ENCODE measurements around the gene LDLRAD4.

The LDLRAD4 gene

DNA sequence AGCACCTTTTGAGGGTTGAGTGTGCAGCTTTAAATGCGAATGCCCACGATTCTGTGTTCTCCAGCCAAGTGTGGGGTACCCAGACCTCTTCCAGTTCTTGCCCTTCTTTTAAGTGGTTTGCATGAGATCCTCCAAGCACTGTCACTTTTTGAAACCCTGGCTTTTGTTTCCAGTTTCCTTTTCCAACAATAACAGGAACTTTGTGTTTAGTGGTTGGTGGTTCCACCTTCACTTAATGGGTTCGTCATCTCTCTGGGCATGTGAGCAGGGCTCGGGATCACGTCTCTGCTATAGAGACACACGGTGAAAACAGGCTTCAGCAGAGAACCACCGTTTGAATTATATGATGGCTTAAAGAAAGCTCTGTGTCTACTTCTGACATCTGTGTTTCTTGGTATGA lies 197.6 kb downstream of the LDLRAD4 start:
- no peak for DNase-seq

DNA sequence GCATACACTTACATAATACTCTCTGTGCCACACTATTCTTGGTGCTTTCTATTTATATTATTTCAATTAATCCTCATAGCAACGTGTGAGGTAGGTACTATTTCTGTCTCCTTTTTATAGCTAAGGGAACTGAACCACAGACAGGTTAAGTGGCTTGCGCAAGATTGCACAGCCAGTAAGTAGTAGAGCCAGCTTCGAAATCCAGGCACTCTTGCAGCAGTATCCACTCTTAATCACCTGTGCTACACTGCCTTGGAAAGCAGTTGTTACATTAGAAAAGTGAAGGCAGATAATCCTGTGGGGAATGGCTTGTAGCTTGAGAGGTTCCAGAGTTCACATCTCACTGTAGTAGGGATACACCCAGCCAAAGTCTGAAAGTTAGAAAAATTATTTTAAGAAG lies 198.3 kb downstream of the LDLRAD4 start:
- no peak for DNase-seq

DNA sequence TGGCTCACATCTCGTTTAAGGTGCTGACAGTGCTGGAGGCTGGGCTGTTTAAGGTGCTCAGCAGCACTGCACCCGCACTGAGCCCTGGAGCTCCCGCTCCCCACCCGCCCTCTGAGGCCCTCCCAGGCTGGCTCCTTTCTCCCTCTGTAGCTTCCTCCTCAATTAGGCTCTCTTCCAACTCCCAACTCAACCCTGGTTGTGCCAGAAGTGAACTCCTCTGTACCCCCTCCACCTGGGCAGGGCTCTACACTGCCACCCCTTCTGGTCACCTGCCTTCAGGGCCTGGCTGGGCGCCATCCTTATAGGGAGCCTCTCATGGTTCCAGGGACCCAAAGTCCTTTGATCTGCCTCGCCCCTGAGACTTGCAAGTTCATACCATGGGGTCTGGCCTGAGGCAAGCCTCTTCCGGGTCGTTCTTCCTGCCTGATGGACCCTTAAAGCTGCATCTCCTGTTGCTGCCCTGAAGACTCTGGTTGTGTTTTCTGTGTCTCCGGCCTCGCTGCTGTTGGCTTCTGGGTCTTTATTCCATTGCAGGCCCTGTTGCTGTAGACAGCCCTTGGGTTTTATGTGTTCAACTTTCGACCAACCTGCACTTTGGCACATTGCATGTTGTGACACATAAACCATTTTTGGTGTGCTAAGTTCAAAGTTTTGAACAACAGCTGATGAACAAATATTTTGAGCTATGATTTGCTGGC lies 199.6 kb downstream of the LDLRAD4 start:
- no peak for DNase-seq

DNA sequence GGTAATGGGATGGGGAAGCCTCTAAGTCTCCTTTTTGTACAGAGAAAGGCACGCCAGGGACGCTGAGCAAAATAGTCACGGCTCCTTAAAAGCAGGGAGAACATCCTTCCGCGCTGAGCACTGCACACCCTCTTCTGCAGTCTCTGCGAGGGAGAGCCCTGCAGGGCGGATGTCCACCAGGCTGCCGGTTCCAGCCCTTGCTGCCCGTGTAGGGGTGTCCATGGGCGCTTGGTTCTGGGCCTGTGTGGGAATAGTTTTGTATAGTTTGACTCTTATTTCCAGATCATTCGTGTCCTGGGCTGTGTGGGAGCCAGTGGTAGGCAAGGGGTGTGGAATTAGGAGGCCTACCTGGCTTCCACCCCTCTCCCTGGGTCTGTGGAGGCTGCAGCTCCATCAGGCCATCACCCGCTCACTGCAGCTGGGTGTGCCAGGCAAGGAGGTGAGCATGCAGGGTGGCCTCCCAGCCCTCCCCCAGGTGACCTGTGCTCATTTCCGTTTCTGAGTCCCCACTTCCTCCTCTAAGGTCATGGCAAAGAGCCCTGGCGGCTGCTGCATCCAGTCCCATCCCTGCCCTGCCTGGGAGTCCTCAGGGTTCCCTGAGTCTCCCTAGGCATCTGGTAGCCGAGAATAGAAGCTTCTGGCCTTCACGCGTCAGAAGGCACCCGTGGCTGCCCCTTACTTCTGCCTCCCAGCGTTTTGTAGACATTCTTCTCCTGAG lies 202.6 kb downstream of the LDLRAD4 start:
- DNase-seq = no peak

DNA sequence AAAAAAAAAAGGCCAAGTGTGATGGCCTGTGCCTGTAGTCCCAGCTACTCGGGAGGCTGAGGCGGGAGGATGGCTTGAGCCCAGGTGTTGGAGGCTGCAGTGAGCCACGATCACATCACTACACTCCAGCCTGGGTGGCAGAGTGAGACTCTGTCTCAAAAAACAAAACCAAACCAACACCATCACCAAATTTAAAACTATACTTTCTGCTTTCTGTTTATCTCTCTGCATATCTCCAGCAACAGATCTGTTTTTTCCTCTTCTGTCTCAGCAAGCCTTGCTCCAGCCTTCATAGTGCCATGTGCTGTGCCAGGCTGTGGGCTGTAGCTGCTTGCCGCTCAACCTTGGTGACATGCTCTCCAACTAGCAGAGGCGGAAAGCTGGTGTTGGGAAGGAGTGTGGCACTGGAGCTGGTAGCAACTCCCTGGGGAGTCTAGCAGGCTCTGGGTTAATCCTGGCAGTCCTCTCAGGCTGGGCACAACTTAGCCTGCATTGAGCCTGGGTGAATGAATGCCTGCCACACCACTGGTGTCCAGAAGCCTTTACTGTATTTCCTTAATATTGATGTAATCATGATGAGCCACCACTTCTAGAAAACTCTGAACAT lies 204.1 kb downstream of the LDLRAD4 start:
- no peak for DNase-seq

DNA sequence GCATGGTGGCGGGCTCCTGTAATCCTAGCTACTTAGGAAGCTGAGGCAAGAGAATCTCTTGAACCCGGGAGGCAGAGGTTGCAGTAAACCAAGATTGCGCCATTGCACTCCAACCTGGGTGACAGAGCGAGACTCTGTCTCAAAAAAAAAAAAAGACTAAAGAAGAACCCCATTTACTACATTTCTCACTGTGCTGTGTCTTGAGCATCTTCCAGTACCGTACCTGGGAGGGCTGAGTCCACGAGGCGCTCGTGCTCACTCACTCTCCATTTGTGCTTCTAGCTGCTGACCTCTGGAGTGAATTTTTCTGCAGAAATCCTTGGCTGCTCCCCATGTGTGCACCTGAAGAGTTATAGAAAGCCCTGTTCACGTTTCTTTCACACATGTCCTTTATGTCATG lies 204.8 kb downstream of the LDLRAD4 start:
- DNase-seq = no peak

DNA sequence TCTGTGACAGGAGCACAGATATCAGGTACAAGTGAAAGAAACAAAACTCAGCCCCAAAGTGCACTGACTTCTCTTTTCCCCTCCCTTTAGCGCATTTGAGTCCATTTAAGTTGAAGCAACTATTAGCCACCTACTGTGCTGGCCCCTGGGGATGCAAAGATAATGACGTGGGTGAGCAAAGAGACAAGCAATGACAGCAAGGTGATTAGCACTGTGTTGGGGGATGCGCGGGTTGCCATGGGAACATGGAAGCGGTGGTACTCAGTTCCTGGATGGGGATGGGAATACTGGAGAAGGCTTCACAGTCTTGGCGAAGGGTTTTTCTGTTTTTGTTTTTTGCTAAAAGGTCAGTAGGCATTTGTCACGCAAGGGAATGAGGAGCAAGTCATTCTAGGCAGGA lies 205.8 kb downstream of the LDLRAD4 start:
- no peak for DNase-seq

DNA sequence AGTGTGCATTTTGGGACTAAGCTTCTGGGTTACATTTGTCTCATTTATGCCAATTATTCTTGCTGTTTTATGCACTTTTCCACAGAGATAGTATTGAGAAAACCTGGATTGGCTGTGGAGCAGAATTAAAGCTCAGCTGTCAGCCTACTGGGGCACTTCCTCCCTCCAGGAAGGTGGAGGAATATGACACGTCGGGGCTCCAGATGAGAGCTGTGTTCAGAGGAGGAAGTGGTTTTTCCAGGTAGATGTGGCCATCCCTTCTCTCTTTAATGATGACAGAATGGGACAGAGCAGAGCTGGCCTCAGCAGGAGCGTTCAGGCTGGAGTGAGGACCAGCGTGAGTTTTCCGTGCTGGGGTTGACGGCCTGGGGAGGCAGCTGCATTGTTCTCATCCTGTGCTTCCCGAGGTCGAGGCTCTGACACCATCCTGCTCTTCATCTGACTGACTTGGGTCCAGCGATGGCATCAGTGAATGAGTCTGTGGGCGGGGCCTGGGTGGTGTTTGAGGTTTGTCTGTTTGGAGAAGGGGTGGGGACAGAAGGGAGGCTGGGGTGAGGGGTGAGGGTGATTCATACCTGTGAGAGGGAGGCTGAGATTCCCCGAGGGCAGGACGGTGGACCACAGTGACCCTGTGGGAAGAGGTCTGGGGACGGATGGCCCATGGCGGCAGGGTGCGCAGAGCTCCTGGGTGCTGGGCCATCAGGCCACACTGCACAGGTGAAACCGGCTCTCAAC lies 207.0 kb downstream of the LDLRAD4 start:
- DNase-seq = no peak

DNA sequence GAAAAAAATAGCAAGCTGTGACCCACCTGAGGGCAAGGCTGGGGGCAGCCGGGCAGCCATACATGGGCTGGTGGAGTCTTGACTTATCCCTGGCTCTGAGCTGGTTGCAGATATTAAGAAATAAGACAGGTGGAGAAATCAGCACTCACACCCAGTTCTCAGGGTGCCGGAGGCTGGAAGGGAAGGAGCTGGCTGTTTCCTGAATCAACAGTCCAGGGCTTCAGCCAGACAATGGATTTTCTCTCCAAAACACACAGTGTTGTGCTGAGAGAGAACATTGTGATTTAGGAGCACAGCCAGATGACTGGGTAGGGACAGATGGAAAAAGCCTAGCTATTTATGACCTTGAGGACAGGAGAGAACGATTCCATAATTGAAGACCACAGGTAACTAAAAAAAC lies 208.8 kb downstream of the LDLRAD4 start:
- no peak for DNase-seq

DNA sequence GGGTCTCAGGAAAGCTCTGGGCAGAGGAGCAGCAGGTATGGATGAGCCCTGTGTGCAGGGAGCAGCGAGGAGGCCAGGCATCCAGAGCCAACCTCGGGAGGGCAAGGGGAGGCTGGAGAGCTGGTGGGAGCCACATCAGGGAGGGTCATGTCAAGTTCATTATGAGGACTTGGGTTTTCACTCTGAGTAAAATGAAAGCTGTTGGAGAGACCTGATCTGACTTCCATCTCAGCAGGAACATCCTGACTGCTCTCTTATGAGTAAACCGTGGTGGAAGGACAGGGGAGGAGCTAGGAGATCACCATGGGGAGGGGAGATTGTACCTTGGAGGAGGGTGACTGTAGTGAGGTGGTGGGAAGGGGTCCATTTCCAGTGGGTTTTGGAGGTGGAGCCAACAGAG lies 209.8 kb downstream of the LDLRAD4 start:
- DNase-seq = no peak

DNA sequence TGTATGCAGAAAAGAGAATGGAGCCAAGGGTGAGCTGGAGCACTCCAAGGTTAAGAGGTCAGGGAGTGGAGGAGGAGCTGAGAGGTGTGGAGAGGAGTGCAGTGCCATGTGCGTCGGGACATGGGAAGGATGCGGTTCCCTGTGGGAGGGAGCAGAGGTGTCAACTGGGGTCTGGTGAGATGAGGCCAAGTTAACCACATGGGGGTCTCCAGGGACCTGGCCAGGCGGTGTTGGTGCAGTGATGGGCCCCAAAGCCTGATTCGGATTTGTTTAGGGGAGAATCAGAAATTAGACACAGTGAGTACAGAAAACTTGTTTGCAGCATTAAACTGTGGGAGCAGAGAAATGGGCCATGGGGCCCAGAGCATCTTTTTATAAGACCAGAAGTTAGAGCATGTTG lies 210.5 kb downstream of the LDLRAD4 start:
- no peak for DNase-seq

DNA sequence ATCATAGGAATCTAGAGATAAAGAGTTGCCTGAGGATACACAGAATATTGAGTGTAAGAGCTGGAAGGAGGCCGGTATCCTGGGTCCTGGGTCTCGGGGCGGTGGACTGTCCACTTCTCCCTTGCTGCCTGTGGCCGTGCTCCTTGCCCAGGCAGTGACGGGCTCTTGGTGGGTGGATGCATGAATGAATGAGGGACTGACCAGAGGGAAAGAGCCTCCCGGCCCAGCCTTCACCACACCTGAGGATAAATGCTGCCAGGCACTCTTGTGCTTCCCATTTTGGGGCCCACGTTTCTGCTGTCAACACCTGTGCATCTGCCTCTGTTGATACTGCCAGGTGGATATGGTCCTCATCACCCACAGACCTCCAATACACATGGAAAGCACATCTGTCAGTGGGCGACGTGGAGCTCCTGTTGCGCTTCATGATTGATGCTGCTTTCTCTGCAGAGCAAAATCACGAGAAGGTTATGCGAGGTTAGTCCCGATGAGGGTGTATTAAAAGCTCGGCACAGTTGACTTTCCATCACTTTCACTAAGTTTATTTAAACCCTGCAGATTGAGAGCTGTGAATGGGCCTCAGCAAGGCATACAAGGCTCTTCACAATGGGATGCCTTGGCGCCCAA lies 211.4 kb downstream of the LDLRAD4 start:
- DNase-seq = no peak

DNA sequence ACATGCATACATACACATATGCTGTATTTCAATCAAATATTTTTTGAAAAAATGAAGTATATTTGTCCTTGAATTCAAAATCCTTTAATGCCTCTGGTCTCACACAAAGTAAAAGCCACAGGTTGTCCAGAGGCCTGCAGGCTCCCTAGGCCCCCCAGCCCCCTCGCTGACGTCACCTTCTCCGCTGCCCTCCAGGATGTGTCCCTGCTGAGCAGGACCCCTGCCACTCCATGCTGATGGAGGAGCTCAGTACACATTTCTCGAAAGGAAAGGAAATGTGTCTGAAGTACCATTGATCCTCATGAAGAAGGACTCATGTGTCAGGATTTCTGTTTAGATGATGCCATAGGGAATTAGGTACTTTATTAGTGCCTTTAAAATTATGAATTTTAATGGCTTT lies 212.1 kb downstream of the LDLRAD4 start:
- DNase-seq = no peak

DNA sequence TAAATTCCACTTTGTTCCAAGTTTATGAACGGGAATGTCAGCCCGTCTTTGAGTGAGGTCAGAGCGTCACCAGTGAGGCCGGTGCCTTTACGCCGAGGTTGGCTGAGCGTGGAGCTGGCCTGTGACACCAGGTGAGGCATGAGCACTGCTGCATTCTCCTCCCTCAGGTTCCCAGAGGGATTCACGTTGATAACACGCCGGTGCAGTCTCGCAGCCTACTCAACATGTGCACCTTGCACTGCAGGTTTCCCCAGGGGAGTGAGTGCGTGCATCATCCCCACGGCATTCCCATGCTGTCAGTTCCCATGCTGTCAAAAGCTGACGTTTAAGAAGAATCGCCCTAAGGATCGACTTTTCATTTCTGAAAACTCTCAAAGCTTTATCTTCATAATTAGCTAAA lies 213.3 kb downstream of the LDLRAD4 start:
- no peak for DNase-seq

DNA sequence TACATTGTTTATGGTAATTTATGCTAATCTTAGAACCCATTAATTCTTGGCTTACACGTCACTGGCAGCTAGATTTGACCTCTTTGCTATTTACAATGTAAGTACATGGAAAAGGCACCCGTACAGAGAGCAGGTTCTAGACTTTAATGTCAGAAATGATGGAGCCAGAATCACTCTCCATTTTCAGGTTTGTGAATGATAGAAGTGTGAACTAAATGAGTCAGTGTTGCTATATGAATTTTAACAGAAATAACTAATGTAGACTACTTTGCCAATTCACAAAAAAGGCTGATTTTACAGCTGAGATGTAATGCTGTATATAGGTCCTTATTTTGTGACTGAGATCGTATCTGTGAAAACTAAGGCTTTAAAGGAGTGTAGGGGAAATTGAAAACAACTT lies 214.6 kb downstream of the LDLRAD4 start:
- DNase-seq = no peak

DNA sequence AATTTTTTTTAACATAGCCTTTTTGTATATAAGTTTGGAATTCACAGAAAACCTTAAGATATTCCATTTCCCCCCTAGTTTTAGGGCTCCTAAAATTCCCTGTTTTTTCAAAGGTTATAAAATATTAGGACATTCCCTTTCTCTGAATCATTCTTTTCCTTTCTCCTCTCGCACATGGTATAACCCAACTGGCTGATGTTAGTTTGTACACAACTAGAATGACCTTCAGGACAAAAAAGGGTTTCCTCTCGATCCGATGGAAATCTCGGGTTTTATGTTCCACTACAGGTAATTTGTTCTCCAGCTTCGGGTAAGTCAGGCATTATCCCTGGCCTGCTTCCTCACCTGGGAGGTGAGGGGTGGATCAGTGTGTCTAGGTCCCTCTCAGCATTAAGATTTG lies 215.1 kb downstream of the LDLRAD4 start:
- no peak for DNase-seq

DNA sequence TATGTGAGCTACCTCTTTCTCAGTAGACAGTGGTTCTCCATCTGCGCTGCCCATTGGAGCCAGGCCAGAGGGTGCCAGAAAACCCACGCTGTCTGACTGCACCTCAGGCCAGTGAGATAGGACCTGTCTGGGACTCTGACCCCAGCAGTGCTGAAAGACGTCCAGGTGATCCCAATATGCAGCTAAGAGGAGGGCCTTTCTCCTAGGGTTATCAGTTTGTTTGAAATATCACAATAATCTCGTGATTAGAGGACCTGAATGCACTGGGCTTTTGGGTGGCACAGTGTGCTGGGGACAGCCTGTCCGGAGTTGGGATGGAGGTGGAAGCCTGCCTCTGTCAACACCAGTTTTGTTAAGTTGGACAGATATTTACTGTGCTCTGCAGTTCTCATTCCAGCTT lies 216.3 kb downstream of the LDLRAD4 start:
- DNase-seq = no peak

DNA sequence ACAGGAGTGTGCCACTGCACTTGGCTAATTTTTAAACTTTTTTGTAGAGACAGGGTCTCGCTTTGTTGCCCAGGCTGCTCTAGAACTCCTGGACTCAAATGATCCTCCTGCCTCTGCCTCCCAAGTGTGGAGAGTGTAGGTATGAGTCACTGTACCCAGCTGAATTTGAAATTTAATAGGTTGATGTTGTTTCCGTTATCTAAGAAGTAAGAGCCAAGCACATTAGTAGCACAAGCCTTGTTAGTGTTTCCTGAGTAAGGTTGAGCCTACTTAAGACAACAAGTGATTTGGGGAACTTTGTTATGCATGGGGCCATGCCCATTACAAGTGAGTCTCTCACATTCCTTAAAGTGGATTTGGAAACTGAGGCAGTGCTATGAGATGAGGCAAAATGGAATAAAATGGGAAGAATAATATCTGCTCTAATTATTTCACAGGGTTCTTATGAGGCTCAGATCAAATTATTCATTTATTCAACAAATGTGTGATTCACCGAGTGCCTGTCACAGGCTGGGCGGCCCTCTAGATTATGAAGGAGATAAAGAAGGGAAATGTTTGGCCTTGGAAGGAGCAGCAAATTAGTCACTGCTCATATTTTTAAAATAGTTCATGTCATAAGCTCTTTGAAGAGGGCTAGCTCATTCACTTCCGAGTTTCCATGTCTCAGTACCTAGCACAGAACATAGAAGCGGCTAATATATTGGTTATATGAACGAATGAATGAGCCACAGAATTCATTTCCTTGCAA lies 217.2 kb downstream of the LDLRAD4 start:
- no peak for DNase-seq

DNA sequence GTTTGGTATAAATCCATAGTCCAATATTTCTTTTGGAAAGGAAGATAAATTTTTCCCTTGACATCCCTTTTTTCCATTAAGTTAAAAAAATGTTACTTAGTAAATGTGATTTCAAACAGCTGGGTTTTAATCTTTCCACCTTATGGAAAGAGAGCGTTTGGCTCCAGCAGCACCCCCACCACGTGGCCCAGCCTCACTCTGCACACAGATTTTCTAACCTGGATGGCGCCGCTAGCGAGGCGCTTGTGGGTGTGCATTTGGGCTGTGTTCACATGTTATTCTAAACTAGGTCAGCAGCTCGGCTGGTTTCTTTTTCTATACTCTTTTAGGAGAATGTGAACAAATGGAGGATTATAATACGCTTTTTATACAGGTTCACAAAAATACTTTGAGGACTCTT lies 218.0 kb downstream of the LDLRAD4 start:
- peak in 1 of 4 experiments; percentile 12 for DNase-seq

DNA sequence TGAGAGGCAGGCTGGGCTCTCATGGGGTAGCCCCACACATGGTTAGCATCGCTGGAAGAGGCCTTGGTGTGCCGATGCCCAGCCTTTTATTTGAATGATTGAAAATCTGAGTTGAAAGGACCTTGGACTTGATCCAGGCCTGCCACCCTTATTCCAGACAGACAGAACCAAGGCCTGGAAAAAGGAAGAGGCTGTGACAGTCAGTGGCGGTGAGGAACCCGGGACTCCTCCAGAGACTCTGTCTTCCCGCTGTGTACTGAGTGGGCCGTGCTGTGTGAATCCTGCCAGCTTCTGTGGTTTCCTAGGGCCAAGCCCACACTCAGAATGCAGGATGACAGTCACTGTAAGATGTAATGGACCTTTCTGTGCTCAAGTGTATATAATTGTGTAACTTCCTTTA lies 218.5 kb downstream of the LDLRAD4 start:
- no peak for DNase-seq

DNA sequence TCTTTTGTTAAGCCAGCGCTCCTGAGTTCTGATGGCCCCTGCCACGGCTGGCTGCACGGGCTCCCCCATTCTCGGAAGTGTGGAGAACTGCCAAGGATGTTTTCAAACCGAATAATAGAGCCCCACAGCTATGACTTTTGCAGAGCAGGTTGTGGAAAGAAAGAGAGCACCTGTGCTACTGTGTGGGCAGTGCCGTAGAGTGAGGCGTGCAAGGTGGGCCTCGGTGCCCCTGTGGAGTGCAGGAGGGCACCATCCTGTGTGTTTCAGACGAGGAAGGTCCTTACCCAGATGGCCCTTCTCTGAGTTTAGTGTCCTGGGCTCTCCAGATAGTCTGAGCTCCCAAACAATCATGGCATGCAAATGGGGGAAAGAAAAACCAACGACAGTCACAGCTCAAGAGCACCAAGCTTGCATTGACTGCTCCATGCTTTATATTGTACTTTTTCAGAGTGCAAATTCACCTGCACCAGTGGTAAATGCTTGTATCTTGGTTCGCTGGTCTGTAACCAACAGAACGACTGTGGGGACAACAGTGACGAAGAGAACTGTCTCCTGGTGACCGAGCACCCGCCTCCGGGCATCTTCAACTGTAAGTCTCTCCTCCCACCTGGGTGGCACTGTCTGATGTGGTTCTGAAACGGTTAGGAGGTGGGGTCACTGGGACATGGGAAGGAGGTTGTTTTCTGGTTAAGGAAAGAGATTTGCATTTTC lies 219.4 kb downstream of the LDLRAD4 start:
- peak in 1 of 4 experiments; percentile 42 for DNase-seq

Measured in activated naive CD4-positive, alpha-beta T cell (primary cell).